Measurements from ENCODE around the gene ASB13.

Gene ASB13

DNA sequence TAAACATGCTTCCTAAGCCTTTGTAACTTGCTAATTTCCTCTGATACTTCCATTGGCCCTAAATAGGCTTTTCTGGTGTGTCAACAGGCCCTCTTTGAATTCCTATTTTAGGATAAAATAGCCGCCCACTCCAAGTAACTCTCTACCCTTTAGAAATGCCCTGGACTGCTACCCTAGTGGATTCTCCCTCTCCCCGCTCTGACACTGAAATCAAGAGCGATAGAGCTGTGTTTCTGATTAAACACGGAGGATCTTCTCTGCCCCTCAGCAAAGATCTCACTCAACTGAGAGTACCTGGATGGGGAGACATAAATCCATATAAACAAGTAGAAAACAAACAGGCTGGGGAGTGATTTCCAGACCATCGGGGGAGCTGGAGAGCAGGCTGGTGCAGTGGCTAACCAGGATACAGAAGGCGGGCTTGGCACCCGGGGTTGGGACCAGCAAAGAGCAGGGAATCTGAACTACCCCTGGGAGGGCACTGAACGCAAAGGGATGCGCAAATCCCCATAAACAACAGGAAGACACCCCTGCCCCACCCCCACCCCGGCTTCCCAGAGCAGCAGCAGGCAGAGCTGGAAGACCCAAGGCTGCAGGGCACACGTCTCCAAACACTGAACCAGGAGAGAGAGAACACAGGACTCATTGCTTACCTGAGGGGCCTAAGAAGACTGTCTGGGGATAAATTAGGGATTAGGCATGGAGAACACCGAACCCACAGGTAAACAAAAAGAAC lies 2.5 kb downstream of the ASB13 start:
- TF ChIP-seq, protein P1, sequence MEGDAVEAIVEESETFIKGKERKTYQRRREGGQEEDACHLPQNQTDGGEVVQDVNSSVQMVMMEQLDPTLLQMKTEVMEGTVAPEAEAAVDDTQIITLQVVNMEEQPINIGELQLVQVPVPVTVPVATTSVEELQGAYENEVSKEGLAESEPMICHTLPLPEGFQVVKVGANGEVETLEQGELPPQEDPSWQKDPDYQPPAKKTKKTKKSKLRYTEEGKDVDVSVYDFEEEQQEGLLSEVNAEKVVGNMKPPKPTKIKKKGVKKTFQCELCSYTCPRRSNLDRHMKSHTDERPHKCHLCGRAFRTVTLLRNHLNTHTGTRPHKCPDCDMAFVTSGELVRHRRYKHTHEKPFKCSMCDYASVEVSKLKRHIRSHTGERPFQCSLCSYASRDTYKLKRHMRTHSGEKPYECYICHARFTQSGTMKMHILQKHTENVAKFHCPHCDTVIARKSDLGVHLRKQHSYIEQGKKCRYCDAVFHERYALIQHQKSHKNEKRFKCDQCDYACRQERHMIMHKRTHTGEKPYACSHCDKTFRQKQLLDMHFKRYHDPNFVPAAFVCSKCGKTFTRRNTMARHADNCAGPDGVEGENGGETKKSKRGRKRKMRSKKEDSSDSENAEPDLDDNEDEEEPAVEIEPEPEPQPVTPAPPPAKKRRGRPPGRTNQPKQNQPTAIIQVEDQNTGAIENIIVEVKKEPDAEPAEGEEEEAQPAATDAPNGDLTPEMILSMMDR (IDR thresholded peaks at IDR 0.05; ENCODE audit: control insufficient read depth, insufficient read depth, low read depth, low read length, missing control alignments): no peak
- no peak overlapping the region for H3K4me3 ChIP-seq (ENCODE audit: control insufficient read depth, low read depth, low read length)
- no peak for DNase-seq (ENCODE audit: low read depth)

DNA sequence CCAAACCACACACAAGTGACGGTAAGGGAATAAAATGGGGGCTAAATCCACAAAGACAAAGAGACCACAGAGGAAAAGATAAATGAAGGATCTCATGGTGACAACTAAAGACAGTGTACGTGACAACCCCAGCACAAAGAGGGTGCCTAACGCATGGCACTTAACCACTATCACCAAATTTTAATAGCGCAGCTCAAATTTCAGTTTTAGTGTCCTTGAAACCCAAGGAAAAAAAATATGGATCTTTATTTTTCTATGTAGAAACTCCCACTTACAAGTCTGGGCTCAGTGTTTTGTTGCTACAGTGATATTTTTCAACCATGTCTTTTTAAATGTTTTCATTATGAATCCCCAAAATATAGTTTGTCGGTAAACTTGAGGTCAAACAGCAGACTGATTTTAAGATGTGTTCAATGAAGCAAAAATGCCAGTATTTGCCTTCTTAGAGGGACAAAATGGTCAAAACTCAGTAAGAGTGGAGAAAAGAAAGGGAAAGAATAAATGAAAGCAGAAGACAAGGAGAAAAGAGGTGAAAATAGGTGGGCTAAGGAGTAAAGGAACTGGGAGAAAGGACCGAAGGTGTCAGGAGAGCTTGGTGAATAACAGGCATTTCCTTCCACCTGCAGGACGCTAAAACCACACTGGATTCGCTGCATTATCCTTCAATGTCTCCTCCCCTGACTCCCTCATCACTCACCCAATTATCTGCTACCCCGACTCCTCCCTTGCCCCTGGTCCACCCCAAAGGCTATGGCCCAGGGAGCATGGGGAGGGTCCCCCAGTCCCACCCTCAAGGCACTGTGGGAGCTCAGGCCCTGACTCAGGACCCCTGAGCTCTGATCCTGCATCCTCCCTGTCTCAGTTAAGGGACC lies 3.5 kb downstream of the ASB13 start:
- no peak for DNase-seq (ENCODE audit: low read depth)
- TF ChIP-seq, protein P1 (IDR thresholded peaks at IDR 0.05; ENCODE audit: control insufficient read depth, insufficient read depth, low read depth, low read length, missing control alignments): no peak
- no peak overlapping the region for H3K4me3 ChIP-seq (ENCODE audit: control insufficient read depth, low read depth, low read length)

DNA sequence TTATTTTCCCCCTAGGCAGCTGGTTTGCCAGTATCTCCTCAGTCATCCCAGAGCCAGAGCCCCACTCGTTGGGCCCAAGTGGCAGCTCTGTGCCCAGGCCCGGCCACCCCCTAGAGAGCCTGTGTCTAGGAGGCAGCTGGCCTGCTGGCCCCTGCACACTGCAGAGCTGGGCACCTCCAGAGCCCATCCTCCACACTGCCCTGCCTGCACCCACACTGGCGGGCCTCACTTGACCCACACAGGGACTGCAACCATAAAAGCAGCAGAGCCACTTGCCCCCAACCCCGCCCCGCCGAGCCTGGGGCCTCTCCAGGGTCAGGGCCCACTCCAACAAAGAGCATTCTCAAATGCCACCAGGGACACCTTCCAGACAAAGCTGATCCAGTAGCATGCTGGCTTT lies 5.4 kb downstream of the ASB13 start:
- TF ChIP-seq, protein P1 (IDR thresholded peaks at IDR 0.05; ENCODE audit: control insufficient read depth, insufficient read depth, low read depth, low read length, missing control alignments): no peak

DNA sequence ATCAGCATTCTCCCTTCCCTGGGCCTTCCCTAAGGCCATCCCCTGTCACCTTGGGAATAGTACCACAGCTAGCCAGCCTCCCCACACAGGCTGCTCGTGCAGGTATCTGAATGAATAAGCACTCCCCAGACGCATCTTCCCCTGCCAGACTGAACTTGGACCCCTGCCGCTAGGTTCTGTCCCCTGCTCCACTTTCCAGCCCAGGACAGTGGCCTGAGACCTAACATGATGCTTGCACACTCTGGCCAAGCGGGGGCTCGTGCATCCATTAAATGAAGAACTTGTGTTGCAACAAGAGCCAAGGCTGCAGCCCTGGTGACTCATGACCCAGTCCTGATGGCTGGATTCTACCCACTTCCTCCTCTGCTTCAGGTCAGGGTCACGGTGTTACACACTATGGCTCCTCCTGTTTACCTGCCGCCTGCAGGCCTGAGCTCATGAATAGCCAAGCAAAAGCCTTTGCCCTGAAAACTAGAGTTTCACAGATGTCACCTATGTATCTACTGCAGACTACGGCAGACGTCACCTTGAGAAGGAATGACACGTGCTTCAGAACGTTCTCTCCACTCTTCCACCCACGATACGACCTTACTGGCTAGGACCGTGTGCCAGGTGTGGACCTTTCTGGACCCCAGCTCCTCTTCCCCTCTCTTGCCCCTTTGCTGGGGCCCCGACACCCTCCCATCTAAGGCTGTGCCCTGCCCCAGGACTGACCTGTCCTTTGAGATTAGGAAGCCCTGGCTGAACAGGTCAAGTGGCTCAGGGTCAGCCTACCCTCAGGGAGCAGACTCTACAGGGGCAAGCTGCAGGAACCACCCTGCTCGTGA lies 6.5 kb downstream of the ASB13 start:
- TF ChIP-seq, protein P1 (IDR thresholded peaks at IDR 0.05; ENCODE audit: control insufficient read depth, insufficient read depth, low read depth, low read length, missing control alignments): no peak
- DNase-seq (ENCODE audit: low read depth): no peak
- no peak overlapping the region for H3K4me3 ChIP-seq (ENCODE audit: control insufficient read depth, low read depth, low read length)

More for the DNA sequence above, 5.4 kb downstream of the ASB13 start:
- DNase-seq (ENCODE audit: low read depth): no peak
- no peak overlapping the region for H3K4me3 ChIP-seq (ENCODE audit: control insufficient read depth, low read depth, low read length)

DNA sequence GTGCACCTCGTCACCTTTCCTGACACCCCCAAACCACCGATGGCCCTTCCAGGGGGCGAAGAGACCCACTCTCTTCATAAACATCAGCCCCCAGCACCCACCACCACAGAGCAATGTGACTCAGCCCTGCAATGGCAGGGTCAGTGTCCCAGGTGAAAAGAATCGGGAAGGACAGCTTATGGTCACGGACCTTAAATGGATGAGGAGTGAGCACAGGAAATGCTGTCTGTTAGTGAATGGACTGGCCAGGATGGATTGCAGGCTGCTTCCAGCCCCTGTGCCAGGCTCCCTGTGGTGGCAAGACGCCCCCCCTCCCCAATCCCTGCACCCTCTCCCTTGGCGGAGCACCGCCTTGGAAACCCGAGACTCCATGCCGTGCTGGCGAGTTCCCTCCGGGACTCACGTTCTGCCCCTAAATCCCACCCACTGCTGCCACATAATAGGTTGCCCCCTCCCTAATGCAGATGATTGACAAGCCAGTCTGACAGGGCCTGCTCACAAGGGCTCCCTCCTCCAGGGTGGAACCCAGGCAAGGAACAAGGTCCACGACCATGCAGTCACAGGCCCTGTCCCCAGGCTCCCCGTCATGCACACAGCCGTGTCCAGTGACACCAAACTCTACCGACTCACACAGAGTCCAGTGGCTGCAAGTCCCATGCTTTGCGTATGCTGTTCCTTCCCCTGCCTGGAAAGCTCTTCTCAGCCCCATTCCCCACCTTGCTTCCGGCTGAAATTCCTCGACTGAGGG lies 7.3 kb downstream of the ASB13 start:
- no peak for DNase-seq (ENCODE audit: low read depth)
- no peak overlapping the region for H3K4me3 ChIP-seq (ENCODE audit: control insufficient read depth, low read depth, low read length)
- TF ChIP-seq, protein P1 (IDR thresholded peaks at IDR 0.05; ENCODE audit: control insufficient read depth, insufficient read depth, low read depth, low read length, missing control alignments): no peak

Data from AG09309 (cell line).